HG02678 (cell line): ENCODE measurements around the gene LRRC4C.
"Not testable (repeated sequence)": the region's sequence is repeated elsewhere in the genome, so short reads cannot be mapped to it uniquely, and the experiment has no call there.

Experiments
- ATAC-seq: cut with Tn5 transposase; IDR thresholded peaks from one replicate; pipeline ENCODE4 v1.9.1; 2021; ENCODE audit warnings: mild to moderate bottlenecking, moderate library complexity; ENCODE audit not compliant: unreplicated experiment

LRRC4C gene

GRCh38 chr11:40537734-40538133, 921.7 kb downstream of the LRRC4C start:
- no peak for ATAC-seq

DNA sequence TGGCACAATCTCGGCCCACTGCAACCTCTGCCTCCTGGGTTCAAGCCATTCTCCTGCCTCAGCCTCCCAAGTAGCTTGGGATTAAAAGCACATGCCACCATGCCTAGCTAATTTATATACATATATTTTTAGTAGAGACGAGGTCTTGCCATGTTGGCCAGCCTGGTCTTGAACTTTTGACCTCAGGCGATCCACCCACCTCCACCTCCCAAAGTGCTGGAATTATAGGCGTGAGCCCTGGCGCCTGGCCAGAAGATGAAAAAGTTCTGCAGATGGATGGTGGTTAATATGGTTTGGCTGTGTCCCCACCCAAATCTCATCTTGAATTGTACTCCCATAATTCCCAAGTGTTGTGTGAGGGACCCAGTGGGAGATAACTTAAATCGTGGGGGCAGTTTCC, 937.4 kb downstream of the LRRC4C start:
- ATAC-seq = not testable (repeated sequence)

- ATAC-seq = no peak
Measured at GRCh38 chr11:40517122-40517521, 942.3 kb downstream of the LRRC4C start.

- ATAC-seq = no peak
Measured at GRCh38 chr11:40514124-40514523, 945.3 kb downstream of the LRRC4C start.

- no peak for ATAC-seq
Measured at GRCh38 chr11:40513281-40513680, 946.2 kb downstream of the LRRC4C start.

- no peak for ATAC-seq
Measured at GRCh38 chr11:40508303-40508702, 951.1 kb downstream of the LRRC4C start.

- no peak for ATAC-seq
Measured at GRCh38 chr11:40506226-40506625, 953.2 kb downstream of the LRRC4C start.

GRCh38 chr11:40491341-40491740, 968.1 kb downstream of the LRRC4C start:
- no peak for ATAC-seq

GRCh38 chr11:40467771-40468170, 991.7 kb downstream of the LRRC4C start:
- no peak for ATAC-seq

DNA sequence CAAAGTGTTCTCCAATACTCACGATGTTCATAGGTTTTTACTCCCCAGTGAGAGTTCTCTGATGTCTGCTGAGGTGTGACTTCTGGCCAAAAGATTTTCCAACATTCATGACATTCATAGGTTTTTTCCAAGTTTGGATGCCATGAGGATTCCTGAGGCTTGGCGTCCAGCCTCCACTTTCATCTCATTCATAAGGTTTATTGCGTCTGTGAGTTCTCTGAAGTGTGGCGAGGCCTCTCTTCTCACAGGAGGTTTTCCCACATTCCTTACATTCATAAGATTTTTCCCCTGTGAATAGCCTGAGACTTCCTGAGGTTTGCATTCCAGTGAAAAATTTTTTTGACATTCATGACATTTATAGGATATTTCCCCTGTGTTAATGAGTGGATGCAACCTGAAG, 1014.1 kb downstream of the LRRC4C start:
- no peak for ATAC-seq

GRCh38 chr11:40444151-40444550, 1015.3 kb downstream of the LRRC4C start:
- ATAC-seq = no peak

GRCh38 chr11:40435344-40435743, 1024.1 kb downstream of the LRRC4C start:
- no peak for ATAC-seq

GRCh38 chr11:40434926-40435325, 1024.5 kb downstream of the LRRC4C start:
- ATAC-seq = no peak

DNA sequence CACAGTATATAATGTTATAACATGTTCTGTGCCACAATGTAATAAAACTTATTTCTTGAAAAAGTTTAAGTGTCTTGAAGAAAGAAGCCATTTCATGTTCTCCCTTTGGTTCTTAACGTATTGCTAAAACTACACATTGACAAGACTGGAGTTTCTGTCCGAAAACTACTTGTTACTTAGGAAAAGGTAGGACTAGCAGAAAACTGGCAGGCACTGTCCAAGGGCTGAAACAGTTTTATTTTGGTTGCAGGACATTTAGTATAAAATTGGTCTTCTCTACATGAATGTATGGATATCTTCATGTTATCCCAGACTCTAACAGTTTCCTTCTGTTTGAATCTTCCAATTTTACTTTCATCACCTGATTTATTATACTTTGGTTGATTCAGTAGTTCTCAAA, 1027.1 kb downstream of the LRRC4C start:
- no peak for ATAC-seq

DNA sequence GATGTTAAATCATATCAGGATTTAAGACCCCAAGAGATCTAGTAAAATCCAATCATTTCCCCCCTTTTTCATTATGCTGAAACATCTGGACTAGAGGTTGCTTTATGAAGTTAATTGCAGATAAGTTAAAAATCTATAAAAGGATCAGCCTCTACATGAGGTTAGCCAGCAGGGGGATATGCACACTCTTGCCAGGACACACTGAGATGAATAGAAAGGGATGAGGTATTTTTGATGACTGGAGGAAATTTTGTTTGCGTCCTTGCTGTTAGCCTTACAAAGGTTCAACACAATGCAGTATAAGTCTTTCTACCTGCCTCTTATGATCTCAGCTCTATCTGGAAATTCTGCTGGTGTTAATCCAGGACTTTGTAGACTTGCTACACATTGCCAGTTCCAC, 1034.3 kb downstream of the LRRC4C start:
- ATAC-seq = no peak

DNA sequence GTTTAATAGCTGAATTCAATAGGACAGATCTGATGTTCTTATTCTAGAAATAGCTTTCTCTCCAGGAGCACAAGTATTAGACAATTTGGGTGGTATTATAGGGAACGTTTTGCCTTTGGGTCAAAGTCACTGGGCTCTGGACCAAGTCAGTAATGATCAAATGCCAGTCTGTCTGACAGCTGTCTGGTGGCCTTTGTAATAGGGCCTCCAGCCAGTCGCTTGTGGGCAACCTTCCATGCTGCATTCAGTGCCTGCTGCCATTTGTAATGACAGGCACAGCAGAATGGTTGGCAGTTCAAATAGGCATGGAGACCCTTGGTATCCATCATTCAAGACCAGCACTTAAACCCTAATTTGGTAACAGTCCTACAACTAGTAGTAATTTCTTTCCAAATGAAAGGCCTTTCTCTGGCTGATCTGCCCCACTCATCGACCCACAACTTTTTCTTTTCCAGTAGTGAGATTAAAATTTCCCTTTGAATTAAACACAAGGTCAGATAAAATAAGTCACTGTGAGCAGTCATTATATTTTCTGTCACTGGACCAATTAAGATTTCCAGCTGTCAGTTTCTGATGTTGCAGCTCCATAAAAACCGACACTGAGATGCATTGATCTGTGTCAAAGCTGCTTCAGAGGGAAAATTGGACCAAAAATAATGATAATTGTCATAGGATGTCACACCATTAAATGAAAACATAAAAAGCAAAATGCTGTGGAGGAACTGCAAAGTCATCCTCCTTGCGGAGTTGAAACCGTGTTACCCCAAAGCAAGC, 1038.1 kb downstream of the LRRC4C start:
- ATAC-seq = no peak

DNA sequence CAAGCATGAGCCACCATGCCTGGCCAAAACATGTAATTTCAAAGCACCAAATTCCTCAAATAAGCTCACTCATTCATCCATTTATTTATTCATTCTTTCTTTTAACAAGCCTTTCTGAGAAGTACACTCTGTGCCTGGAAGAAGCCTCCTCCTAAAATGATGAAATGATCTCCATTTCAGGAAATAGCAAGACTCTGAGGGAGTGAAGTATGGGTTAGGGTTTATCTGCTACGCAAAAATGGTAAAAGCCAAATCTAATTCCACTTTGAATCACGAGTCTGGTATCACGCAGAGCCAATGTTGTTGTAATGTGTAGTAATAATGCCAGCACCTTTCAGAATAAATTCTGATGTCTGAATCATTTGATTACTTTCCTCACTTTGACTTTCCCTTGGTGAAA, 1041.8 kb downstream of the LRRC4C start:
- no peak for ATAC-seq

- no peak for ATAC-seq
Measured at GRCh38 chr11:40407355-40407754, 1052.1 kb downstream of the LRRC4C start.

DNA sequence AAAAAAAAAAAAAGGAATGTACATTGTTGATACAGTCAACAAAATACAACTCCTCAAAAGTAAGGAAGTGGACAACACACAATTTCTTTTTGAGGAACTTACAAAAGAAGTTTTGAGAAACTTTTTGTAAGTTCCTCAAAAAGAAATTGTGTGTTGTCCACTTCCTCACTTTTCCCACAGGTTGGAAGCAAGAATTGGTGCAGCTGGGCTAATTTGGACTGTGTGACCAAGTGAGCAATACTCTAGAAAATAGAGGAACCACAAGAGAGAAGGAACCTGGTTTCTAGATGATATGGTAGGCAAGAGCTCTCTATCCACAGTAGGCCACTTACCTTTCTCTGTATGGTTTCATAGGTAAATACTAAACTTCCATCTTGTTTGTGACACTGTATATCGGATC, 1053.8 kb downstream of the LRRC4C start:
- no peak for ATAC-seq

DNA sequence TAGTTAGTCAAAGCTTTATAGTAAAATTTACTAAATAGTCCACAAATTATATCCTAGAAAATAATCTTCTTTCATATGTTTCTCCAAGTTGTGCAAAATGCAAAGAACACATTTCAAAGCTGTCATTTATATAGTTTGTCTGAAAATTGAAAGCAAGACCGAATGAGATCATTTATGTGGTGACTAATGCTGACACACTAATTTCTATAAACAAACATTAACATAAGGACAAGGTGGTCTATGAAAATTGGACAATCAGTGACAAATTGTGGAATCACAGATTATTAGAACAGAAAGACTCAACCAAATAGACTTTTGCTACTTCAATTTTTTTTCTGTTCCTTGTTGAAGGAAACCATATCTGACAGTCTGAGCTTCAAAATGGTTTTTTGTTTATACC, 1056.1 kb downstream of the LRRC4C start:
- ATAC-seq = no peak

- ATAC-seq = no peak
Measured at GRCh38 chr11:40401132-40401853, 1058.2 kb downstream of the LRRC4C start.

- no peak for ATAC-seq
Measured at GRCh38 chr11:40397141-40397540, 1062.3 kb downstream of the LRRC4C start.
